ENCODE measurements around the gene LSM7.

DNA sequence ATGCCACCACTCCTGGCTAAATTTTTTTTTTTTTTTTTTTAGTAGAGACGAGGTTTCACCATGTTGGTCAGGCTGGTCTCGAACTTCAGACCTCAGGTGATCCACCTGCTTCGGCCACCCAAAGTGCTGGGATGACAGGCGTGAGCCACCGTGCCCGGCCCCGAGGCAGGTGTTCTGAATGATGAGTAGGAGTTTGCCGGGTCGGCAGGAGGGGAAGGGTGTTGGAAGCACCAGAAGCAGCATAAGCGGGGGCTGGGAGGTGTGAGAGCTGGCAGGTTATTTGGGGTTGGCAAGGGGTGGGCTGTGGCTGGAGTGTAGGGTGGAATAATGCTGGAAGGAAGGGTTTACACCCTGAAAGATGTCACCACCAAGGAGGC lies 1.9 kb upstream of the LSM7 start:
- TF ChIP-seq ZNF24 (IDR thresholded peaks at IDR 0.05) (no peak), ZBTB11 (CRISPR knock-in tag; IDR thresholded peaks at IDR 0.05) (no peak), CBX1 (IDR thresholded peaks at IDR 0.05; ENCODE audit: low read depth) (no peak), SETDB1 (IDR thresholded peaks at IDR 0.05; ENCODE audit: low read length) (no peak), FOXP1 (CRISPR knock-in tag; IDR thresholded peaks at IDR 0.05) (no peak), TFE3 (CRISPR knock-in tag; IDR thresholded peaks at IDR 0.05) (no peak), POLR2AphosphoS2 (IDR thresholded peaks at IDR 0.05; ENCODE audit: low read length) (no peak), TAF15 (IDR thresholded peaks at IDR 0.05; ENCODE audit: low read depth, low read length) (no peak)

Data from K562 (cell line).